ENCODE measurements around the gene IP6K3.
A peak's percentile ranks its signal among the peaks of the same experiment; 100 is the strongest.

IP6K3 gene

GRCh38 chr6:33702345-33702977 is 44.2 kb downstream of the IP6K3 start:
- DNase-seq, result no peak

GRCh38 chr6:33700391-33701050 is 46.2 kb downstream of the IP6K3 start:
- peak; percentile 55 for DNase-seq

GRCh38 chr6:33699739-33700138 is 47.0 kb downstream of the IP6K3 start:
- no peak for DNase-seq

GRCh38 chr6:33699131-33699530 is 47.6 kb downstream of the IP6K3 start:
- no peak for DNase-seq

GRCh38 chr6:33698494-33698893 is 48.2 kb downstream of the IP6K3 start:
- DNase-seq, result no peak

GRCh38 chr6:33697845-33698244 is 48.9 kb downstream of the IP6K3 start:
- no peak for DNase-seq

GRCh38 chr6:33696548-33697518 is 49.9 kb downstream of the IP6K3 start:
- DNase-seq, result no peak

GRCh38 chr6:33696076-33696475 is 50.6 kb downstream of the IP6K3 start:
- DNase-seq, result no peak

GRCh38 chr6:33695451-33695887 is 51.2 kb downstream of the IP6K3 start:
- no peak for DNase-seq

GRCh38 chr6:33694977-33695376 is 51.7 kb downstream of the IP6K3 start:
- no peak for DNase-seq

GRCh38 chr6:33694401-33694931 is 52.2 kb downstream of the IP6K3 start:
- peak; percentile 52 for DNase-seq

- DNase-seq, result no peak
Measured at GRCh38 chr6:33693186-33694105, 53.3 kb downstream of the IP6K3 start.

- DNase-seq, result peak; percentile 63
Measured at GRCh38 chr6:33692760-33693158, 53.9 kb downstream of the IP6K3 start.

GRCh38 chr6:33692078-33692759 is 54.5 kb downstream of the IP6K3 start:
- no peak for DNase-seq

- DNase-seq, result no peak
Measured at GRCh38 chr6:33691456-33692077, 55.1 kb downstream of the IP6K3 start.

GRCh38 chr6:33690766-33691165 is 55.9 kb downstream of the IP6K3 start:
- DNase-seq, result no peak

- DNase-seq, result no peak
Measured at GRCh38 chr6:33689879-33690278, 56.8 kb downstream of the IP6K3 start.

- DNase-seq, result no peak
Measured at GRCh38 chr6:33689148-33689494, 57.6 kb downstream of the IP6K3 start.

- no peak for DNase-seq
Measured at GRCh38 chr6:33688451-33689147, 58.1 kb downstream of the IP6K3 start.

- no peak for DNase-seq
Measured at GRCh38 chr6:33688006-33688405, 58.7 kb downstream of the IP6K3 start.
